Measurements from ENCODE around the gene SMAD6. TPM values are rescaled to one million over a fixed set of nuclear protein-coding genes. Genes with fewer than 3 reads are reported as not detected.
A peak's percentile ranks its signal among the peaks of the same experiment; 100 is the strongest.

SMAD6 gene
- total and polyA plus RNA-seq, 2 experiments from 2014 or later: 3.6 to 32.9 TPM

DNA sequence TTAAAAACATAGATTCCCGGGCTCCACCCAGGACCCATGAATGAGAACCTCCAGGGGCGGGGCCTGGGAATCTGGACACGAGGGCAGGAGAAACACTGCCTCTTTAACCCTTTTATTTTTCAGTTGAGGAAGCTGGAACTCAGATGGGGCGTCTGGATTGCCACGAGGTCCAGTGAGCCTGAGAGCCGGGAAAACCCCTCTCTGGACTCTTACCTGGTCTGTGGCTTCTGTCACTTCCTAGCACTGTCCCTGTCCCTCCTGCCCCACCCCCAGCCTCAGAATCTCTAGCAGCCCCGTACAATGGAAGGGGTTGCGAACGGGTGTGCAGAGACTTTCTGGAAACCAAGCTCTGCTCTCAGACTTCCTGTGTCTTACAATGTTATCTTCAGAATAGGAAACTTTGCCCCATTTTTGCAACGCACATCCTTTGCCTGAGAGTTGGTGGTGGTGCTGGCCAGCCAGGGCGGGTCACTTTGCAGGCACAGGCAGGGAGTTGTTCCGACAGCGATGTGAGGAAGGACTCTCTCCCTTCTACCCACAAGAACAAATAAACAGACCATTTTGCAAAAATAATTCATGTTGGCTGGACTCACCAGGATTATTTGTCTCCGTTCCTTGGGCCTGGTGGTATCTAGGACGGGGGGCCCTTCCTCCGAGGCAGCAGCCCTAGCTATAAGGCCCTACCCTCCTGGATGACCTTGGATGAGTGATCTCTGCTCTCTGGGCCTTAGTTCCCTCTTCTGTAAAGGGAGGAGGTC, 59.1 kb downstream of the SMAD6 start:
- Histone ChIP-seq H2AFZ (no peak overlapping the region), H3K4me2 (ENCODE audit: unreplicated experiment) (peak overlapping the region; percentile 5), H3K79me2 (ENCODE audit: insufficient read depth) (peaks cover 96% of the 10 kb centered on the region), H4K20me1 (ENCODE audit: insufficient read depth) (no peaks in the 10 kb centered on the region), H3K4me1 (ENCODE audit: insufficient read depth) (peaks cover 76% of the 10 kb centered on the region), H3K4me3 (no peak overlapping the region), H3K9me2 (ENCODE audit: insufficient read depth) (no peaks in the 10 kb centered on the region), H3K9ac (no peak overlapping the region), H3K36me3 (ENCODE audit: low read depth) (no peaks in the 10 kb centered on the region), H3K27me3 (replicated peaks; ENCODE audit: insufficient read depth) (no peaks in the 10 kb centered on the region), H3K9me3 (ENCODE audit: low read depth) (no peaks in the 10 kb centered on the region), H3F3A (ENCODE audit: insufficient read depth) (peaks cover 60% of the 10 kb centered on the region), H3K27ac (peak overlapping the region; percentile 25)
- in situ Hi-C loops (cut with MboI): no loop called here
- TF ChIP-seq EZH2phosphoT487 (IDR thresholded peaks at IDR 0.05; ENCODE audit: insufficient read depth, low read depth): no peak
- no peak for TF ChIP-seq EZH2 (IDR thresholded peaks at IDR 0.05; ENCODE audit: insufficient read depth, poor library complexity, severe bottlenecking)
- 48 to 50% methylated on average over 16 of the region's 16 CpGs for WGBS, 2 experiments (ENCODE audit: low coverage in 1 of 2, low lambda C conversion rate in 2 of 2, missing lambda C conversion rate in 2 of 2)
- peak; percentile 26 for DNase-seq

GRCh38 chr15:66761726-66762595, 59.9 kb downstream of the SMAD6 start:
- Histone ChIP-seq H3F3A (ENCODE audit: insufficient read depth) (peaks cover 68% of the 10 kb centered on the region), H3K27ac (peak overlapping the region; percentile 25), H3K4me2 (ENCODE audit: unreplicated experiment) (peak overlapping the region; percentile 17), H4K20me1 (ENCODE audit: insufficient read depth) (no peaks in the 10 kb centered on the region), H2AFZ (no peak overlapping the region), H3K4me1 (ENCODE audit: insufficient read depth) (peaks cover 78% of the 10 kb centered on the region), H3K4me3 (no peak overlapping the region), H3K9me3 (ENCODE audit: low read depth) (no peaks in the 10 kb centered on the region), H3K9ac (peak overlapping the region; percentile 0; the same call in 1 of the 2 replicates), H3K79me2 (ENCODE audit: insufficient read depth) (peaks cover 92% of the 10 kb centered on the region), H3K27me3 (replicated peaks; ENCODE audit: insufficient read depth) (no peaks in the 10 kb centered on the region), H3K36me3 (ENCODE audit: low read depth) (no peaks in the 10 kb centered on the region), H3K9me2 (ENCODE audit: insufficient read depth) (no peaks in the 10 kb centered on the region)
- peak; percentile 90 for DNase-seq
- WGBS, 2 experiments (ENCODE audit: low coverage in 1 of 2, low lambda C conversion rate in 2 of 2, missing lambda C conversion rate in 2 of 2): 38 to 40% methylated on average over 17 of the region's 17 CpGs
- in situ Hi-C loops (cut with MboI): no loop called here
- TF ChIP-seq EZH2phosphoT487 (IDR thresholded peaks at IDR 0.05; ENCODE audit: insufficient read depth, low read depth) (no peak), EZH2 (IDR thresholded peaks at IDR 0.05; ENCODE audit: insufficient read depth, poor library complexity, severe bottlenecking) (no peak)

GRCh38 chr15:66763186-66764071, 61.4 kb downstream of the SMAD6 start:
- H2AFZ ChIP-seq: no peak overlapping the region
- H4K20me1 ChIP-seq (ENCODE audit: insufficient read depth): no peaks in the 10 kb centered on the region
- peaks cover 75% of the 10 kb centered on the region for H3K4me1 ChIP-seq (ENCODE audit: insufficient read depth)
- H3F3A ChIP-seq (ENCODE audit: insufficient read depth): peaks cover 70% of the 10 kb centered on the region
- H3K27me3 ChIP-seq (replicated peaks; ENCODE audit: insufficient read depth): no peaks in the 10 kb centered on the region
- peak; percentile 66 for DNase-seq
- in situ Hi-C loops (cut with MboI): no loop called here
- peak overlapping the region; percentile 13 for H3K4me2 ChIP-seq (ENCODE audit: unreplicated experiment)
- H3K79me2 ChIP-seq (ENCODE audit: insufficient read depth): peaks cover 89% of the 10 kb centered on the region
- TF ChIP-seq EZH2 (IDR thresholded peaks at IDR 0.05; ENCODE audit: insufficient read depth, poor library complexity, severe bottlenecking): no peak
- TF ChIP-seq EZH2phosphoT487 (IDR thresholded peaks at IDR 0.05; ENCODE audit: insufficient read depth, low read depth): no peak
- H3K9me2 ChIP-seq (ENCODE audit: insufficient read depth): no peaks in the 10 kb centered on the region
- H3K27ac ChIP-seq: peak overlapping the region; percentile 48; the same call in 1 of the 2 replicates
- H3K9ac ChIP-seq: peak overlapping the region; percentile 38
- H3K36me3 ChIP-seq (ENCODE audit: low read depth): no peaks in the 10 kb centered on the region
- H3K4me3 ChIP-seq: no peak overlapping the region
- no peaks in the 10 kb centered on the region for H3K9me3 ChIP-seq (ENCODE audit: low read depth)
- 21 to 25% methylated on average over 23 of the region's 23 CpGs for WGBS, 2 experiments (ENCODE audit: low coverage in 1 of 2, low lambda C conversion rate in 2 of 2, missing lambda C conversion rate in 2 of 2)
